ENCODE data around the gene SH3RF2. TPM values are rescaled to one million over a fixed set of nuclear protein-coding genes. Genes with fewer than 3 reads are reported as not detected.

Gene SH3RF2
- total and polyA plus RNA-seq, 2 donors (not counting 3 experiments of a cell fraction or from before 2014, with no cell fraction given): 0.54 to 0.84 TPM

DNA sequence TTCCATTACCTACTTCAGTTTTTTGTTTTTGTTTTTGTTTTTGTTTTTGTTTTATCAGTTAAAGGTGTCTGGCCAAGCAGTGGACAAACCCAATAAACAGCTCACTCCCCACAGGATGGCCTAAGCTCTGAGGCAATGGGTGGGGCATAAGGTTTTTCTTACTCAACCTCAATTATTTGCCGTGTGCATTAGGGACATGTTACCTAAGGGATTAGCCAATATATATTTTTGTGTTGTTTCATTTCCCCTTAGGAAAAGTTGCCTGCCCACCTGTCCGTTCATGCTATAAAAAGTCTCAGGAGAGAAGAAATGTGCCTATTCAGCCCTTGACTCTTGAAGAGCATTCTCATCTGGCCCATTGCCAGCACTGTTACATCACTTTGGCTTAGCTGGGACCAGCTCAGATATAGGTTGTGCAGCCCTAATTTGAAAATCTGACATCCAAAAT is 7.3 kb downstream of the SH3RF2 start:
- Histone ChIP-seq H3K4me2 (ENCODE audit: insufficient read depth, low read length) (no peak overlapping the region), H3K9me3 (replicated peaks; ENCODE audit: control insufficient read depth, insufficient read depth, low read length) (no peaks in the 10 kb centered on the region), H3K9me1 (replicated peaks; ENCODE audit: control insufficient read depth, extremely low read depth, insufficient read depth, low read length) (no peaks in the 10 kb centered on the region), H4K20me1 (replicated peaks; ENCODE audit: control insufficient read depth, extremely low read depth, insufficient read depth, low read length) (no peaks in the 10 kb centered on the region), H3K4me3 (replicated peaks in 1 of 3; ENCODE audit: insufficient read depth in 1 of 3, low read depth in 1 of 3, low read length in 3 of 3) (no peak overlapping the region), H3K79me2 (ENCODE audit: control insufficient read depth, insufficient read depth, low read length) (no peaks in the 10 kb centered on the region), H2AFZ (ENCODE audit: low read depth, low read length) (no peak overlapping the region), H3K27me3 (ENCODE audit: control insufficient read depth in 2 of 2, insufficient read depth in 2 of 2, low read length in 2 of 2) (peaks cover 0 to 8% of the 10 kb centered on the region in 2 experiments), H3K27ac (ENCODE audit: insufficient read depth, low read depth, low read length) (no peak overlapping the region), H3K9ac (replicated peaks; ENCODE audit: extremely low read depth, insufficient read depth, low read length) (no peak overlapping the region), H3K4me1 (ENCODE audit: control insufficient read depth, extremely low read depth, insufficient read depth, low read length) (no peaks in the 10 kb centered on the region), H3K36me3 (ENCODE audit: control insufficient read depth in 2 of 2, extremely low read depth in 1 of 2, insufficient read depth in 2 of 2, low read length in 2 of 2) (no peaks in the 10 kb centered on the region)
- no peak for FAIRE-seq
- TF ChIP-seq JUN (IDR thresholded peaks at IDR 0.05; ENCODE audit: borderline replicate concordance, insufficient read depth, insufficient read length, low read depth) (no peak), POLR2A (IDR thresholded peaks at IDR 0.05; ENCODE audit: low read depth, low read length) (no peak), EZH2 (IDR thresholded peaks at IDR 0.05; ENCODE audit: borderline replicate concordance, low read depth, low read length, severe bottlenecking) (no peak), POLR2AphosphoS5 (IDR thresholded peaks at IDR 0.05; ENCODE audit: insufficient read depth, low read depth, low read length) (no peak), GATA2 (IDR thresholded peaks at IDR 0.05; ENCODE audit: insufficient read depth, insufficient read length, low read depth, low read length) (no peak), MYC (IDR thresholded peaks at IDR 0.05; ENCODE audit: low read depth, low read length) (no peak), FOS (IDR thresholded peaks at IDR 0.05; ENCODE audit: borderline replicate concordance, insufficient read depth, low read length) (no peak)
- TF ChIP-seq, protein P1, sequence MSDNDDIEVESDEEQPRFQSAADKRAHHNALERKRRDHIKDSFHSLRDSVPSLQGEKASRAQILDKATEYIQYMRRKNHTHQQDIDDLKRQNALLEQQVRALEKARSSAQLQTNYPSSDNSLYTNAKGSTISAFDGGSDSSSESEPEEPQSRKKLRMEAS (IDR thresholded peaks at IDR 0.05; ENCODE audit: insufficient read depth, insufficient read length): no peak
- TF ChIP-seq, protein P2, sequence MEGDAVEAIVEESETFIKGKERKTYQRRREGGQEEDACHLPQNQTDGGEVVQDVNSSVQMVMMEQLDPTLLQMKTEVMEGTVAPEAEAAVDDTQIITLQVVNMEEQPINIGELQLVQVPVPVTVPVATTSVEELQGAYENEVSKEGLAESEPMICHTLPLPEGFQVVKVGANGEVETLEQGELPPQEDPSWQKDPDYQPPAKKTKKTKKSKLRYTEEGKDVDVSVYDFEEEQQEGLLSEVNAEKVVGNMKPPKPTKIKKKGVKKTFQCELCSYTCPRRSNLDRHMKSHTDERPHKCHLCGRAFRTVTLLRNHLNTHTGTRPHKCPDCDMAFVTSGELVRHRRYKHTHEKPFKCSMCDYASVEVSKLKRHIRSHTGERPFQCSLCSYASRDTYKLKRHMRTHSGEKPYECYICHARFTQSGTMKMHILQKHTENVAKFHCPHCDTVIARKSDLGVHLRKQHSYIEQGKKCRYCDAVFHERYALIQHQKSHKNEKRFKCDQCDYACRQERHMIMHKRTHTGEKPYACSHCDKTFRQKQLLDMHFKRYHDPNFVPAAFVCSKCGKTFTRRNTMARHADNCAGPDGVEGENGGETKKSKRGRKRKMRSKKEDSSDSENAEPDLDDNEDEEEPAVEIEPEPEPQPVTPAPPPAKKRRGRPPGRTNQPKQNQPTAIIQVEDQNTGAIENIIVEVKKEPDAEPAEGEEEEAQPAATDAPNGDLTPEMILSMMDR (IDR thresholded peaks at IDR 0.05; ENCODE audit: extremely low read depth in 1 of 2, insufficient read depth in 1 of 2, low read depth in 1 of 2, low read length in 2 of 2): no peak
- no peak for DNase-seq (ENCODE audit: low read depth, low spot score)
- ChIA-PET POLR2A (no interaction called here), CTCF (no interaction called here)
- intact Hi-C loops (cut with micrococcal nuclease): no loop called here
- no TSS peak for BruUV-seq (replicated peaks)
- dilution Hi-C loops (cut with MboI; ENCODE audit: extremely low pct_ligation_motif_present, low sequenced_read_pairs): no loop called here
